GM11168 (cell line): ENCODE results near the gene NPR2.

Source experiments
- in situ Hi-C: fragments of 300-500 bp; cut with MboI; formaldehyde crosslinking; loops from one replicate; pipeline ENCODE4 v1.12.0; 2022; ENCODE audit warnings: low sequenced_read_pairs; ENCODE audit not compliant: unreplicated experiment

NPR2 gene

GRCh38 chr9:35797311-35798109 is 6.1 kb downstream of the NPR2 start:
- in situ Hi-C loops: no loop called here

- in situ Hi-C loops: no loop called here
Observed at GRCh38 chr9:35798658-35799374, 7.4 kb downstream of the NPR2 start.

DNA sequence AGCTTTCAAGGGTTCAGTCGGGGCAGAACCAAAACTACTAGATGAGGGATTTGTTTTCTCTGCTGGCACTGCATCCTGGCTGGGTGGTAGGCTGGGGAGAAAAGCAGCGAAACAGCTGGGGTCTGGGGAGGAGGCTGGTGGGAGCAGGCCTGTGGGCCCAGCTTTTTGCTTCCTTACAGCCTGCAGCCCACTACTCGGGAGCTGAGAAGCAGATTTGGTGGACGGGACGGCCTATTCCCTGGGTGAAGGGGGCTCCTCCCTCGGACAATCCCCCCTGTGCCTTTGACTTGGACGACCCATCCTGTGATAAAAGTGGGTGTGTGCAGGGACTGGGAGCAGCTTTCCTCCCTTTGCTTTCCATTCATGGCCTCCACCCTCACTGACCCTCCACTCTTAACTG is 9.1 kb downstream of the NPR2 start:
- in situ Hi-C loops: no loop called here

DNA sequence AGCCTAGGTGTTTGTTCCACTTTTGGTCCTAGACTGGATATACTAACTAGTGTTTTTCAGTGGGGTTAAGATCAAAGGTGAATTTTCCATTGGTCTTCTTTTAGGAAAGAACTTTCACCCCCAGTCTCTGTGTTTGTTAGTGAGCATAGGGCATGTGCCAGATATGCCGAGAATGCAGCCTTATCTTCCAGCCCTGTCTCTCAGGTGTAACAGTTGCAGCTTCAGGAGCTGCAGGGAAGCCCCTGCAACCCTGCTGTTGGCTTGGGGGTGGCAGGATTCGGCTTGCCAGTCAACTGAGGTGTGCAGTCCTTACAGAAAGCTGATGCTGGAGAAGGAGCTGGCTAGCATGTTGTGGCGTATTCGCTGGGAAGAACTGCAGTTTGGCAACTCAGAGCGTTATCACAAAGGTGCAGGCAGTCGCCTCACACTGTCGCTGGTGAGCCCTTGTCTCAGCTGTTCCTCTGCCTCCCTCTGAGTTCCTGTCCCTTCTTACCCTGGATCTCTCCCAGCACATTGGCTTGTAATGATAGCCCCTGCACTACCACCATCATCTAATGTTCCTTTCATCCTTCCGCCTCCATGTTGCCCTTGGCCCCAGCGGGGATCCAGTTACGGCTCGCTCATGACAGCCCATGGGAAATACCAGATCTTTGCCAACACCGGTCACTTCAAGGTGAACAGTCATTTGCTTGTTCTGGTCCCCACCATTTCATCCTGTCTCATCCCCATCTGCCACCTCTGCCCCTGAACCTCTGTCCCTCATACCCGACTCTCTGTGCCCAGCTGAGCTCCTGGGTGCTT is 10.1 kb downstream of the NPR2 start:
- in situ Hi-C loops: no loop called here

DNA sequence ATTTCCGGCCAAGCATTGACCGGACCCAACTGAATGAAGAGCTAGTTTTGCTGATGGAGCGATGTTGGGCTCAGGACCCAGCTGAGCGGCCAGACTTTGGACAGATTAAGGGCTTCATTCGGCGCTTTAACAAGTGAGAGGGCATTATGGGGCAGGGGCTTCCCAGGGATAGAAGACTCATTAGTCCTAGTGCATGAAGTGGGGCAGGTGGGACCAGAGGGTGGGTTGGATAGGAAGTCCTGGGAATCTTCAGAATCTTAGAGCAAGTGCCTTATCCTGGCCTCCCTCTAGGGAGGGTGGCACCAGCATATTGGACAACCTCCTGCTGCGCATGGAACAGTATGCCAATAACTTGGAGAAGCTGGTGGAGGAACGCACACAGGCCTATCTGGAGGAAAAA is 14.7 kb downstream of the NPR2 start:
- in situ Hi-C loops: no loop called here

DNA sequence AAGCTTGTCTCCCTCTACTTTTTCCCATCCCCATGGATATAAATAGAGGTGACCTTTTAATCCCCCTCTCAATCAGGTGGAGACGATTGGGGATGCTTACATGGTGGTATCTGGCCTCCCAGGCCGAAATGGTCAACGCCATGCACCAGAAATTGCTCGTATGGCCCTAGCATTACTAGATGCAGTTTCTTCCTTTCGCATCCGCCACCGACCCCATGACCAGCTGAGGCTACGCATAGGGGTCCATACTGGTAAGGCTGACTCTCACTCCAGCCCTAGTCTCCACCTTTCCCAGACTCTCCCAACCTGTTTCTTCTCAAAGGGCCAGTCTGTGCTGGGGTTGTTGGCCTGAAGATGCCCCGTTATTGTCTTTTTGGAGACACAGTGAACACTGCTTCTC is 17.0 kb downstream of the NPR2 start:
- in situ Hi-C loops: no loop called here

DNA sequence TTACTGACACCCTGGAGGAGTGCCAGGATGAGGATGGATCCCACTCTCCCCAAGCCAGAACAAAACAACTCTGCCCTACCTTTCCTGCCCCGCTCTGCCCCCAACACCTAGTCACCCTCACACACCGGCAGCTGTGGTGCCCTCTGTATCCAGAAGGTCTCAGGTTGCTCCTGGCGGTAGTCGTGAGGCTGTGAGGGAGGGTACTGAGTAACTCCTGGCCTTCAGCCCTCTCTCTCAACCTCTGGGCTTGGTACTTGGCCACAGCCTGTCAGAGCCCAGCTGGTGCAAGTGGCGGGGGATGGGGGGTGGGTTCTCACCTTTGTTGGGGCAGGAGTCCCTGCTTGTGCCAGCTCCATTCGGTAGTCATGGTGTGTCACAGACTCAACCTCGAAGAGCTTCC is 18.7 kb downstream of the NPR2 start:
- in situ Hi-C loops: no loop called here

GRCh38 chr9:35811381-35812024 is 20.1 kb downstream of the NPR2 start:
- in situ Hi-C loops: no loop called here

- in situ Hi-C loops: no loop called here
Observed at GRCh38 chr9:35812025-35812602, 20.7 kb downstream of the NPR2 start, which contains the start of gene SPAG8. SPAG8 (minus strand) TSS chr9:35812262; CDS start chr9:35812147, 115 bp downstream.

- in situ Hi-C loops: no loop called here
Observed at GRCh38 chr9:35813434-35814105, 22.2 kb downstream of the NPR2 start.

GRCh38 chr9:35814106-35814840 is 22.9 kb downstream of the NPR2 start:
- in situ Hi-C loops: no loop called here

- in situ Hi-C loops: no loop called here
Observed at GRCh38 chr9:35814841-35815543, 23.6 kb downstream of the NPR2 start, which contains the start of gene HINT2. HINT2 (minus strand) TSS chr9:35815042; CDS start chr9:35814979, 63 bp downstream.

DNA sequence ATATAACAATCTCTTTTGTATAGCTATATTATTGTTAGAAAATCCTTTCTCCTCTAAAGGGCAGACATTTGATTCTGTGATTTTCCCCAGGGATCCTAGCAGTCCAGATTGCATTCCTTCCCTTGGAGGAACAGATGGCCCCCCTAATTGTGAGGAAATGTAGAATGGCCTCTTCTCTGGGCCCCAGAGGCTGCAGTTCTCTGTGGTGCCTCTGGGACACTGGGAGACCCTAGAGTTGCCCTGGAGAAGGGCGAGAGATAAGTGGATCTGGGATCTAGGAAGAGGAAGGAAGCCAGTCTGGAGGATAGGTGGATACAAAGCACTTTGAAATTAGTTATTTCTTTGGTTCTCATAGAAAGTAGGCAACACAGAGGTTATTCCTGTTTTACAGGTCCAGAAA is 25.3 kb downstream of the NPR2 start:
- in situ Hi-C loops: no loop called here

DNA sequence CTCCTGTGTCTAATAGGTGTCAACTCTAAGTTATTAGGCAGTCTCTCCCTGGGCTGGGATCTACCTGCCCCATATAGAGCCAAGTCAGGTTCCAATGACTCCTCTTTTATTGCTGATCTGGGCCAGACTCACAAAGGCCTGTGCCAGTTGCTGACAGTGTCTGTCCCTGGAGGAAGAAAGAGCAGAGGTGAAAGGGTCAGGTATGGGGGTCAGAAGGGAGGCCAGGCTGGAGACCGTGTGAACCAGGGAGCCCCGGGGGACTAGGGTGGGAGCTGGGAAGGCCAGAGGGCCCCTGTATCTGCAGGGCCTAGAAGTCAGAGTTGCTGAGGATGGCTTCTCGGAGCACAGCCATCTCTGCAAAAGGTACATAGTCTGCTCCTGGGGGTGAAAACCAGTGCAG is 26.9 kb downstream of the NPR2 start:
- in situ Hi-C loops: no loop called here

GRCh38 chr9:35820076-35820475 is 28.7 kb downstream of the NPR2 start:
- in situ Hi-C loops: no loop called here

- in situ Hi-C loops: no loop called here
Observed at GRCh38 chr9:35822926-35823325, 31.5 kb downstream of the NPR2 start.

GRCh38 chr9:35826071-35826701 is 34.8 kb downstream of the NPR2 start:
- in situ Hi-C loops: no loop called here

DNA sequence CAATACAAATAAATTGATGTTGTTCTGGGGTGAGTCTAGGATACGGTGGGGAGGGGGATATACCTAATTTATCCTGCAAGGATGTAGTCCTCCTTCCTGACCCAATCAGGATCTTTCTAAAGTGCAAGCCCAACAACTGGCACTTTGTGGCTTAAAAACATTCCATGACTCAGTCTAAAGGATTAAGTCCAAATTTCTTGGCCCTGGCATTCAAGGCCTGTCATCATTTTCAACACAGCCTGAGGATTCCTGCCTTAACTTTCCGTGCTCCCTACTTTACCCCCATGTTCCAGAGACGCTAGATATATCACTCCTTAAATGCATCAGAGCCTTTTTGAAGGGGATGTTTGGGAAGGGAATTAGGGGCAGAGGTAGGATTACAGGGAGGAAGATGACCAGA is 36.1 kb downstream of the NPR2 start:
- in situ Hi-C loops: no loop called here
